Adrenal gland (tissue), 5 donors: Measurements from ENCODE around the gene DHRS2.

Experiments used
- CTCF ChIP-seq, 6 experiments: fragments of 450-650 bp in 4 of 6; fragments of 200-600 bp in 2 of 6; sonication (generic) in 1 of 6; IDR thresholded peaks; 1 replicate in 5 of 6; 2 replicates in 1 of 6; pipeline versions ENCODE4 v1.5.1 to v1.8.0; 2016 to 2021; ENCODE audit warnings: antibody characterized with exemption in 6 of 6, mild to moderate bottlenecking in 2 of 6, moderate library complexity in 1 of 6
- POLR2A ChIP-seq, 2 donors: fragments of 450-650 bp; IDR thresholded peaks; one replicate each; pipeline ENCODE4 v1.6.1; 2017; ENCODE audit warnings: antibody characterized with exemption in 2 of 2, mild to moderate bottlenecking in 2 of 2, moderate library complexity in 1 of 2
- donor health status: DM: no; HTN: no; CAD: no.

- no peak for TF ChIP-seq CTCF (IDR thresholded peaks at IDR 0.05)
- no peak for TF ChIP-seq POLR2A (IDR thresholded peaks at IDR 0.05)
These were observed 31.4 kb upstream of the DHRS2 start for GRCh38 chr14:23604675-23605170.
